Hindlimb muscle (tissue), 1 donor: ENCODE data around the gene IER3IP1. TPM values are rescaled to one million over a fixed set of nuclear protein-coding genes. Genes with fewer than 3 reads are reported as not detected.
"Not testable (repeated sequence)": the region's sequence is repeated elsewhere in the genome, so short reads cannot be mapped to it uniquely, and the experiment has no call there.

Experiments
- DNase-seq: peaks from one replicate; pipeline ENCODE4 v3.0.0-alpha.2; 2013
- polyA plus RNA-seq: library from polyadenylated mRNA; unstranded; fragments of 120-200 nt; gene quantifications from one replicate; pipeline ENCODE4 v1.2.1, GENCODE V29; 2013; ENCODE audit not compliant: insufficient read length

IER3IP1 gene
- polyA plus RNA-seq, 1 donor = 17.2 TPM

DNA sequence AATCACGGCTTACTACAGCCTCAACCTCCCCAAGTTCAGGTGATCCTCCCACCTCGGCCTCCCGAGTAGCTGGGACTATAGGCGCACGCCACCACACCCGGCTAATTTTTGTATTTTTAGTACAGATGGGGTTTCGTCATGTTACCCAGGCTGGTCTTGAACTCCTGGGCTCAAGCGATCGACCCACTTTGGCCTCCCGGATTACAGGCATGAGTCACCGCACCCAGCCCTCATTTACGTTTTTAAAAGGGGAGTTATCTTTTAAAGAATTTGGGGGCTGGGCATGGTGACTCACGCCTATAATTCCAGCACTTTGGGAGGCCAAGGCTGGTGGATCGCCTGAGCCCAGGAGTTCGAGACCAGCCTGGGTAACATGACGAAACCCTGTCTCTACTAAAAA lies 17.8 kb downstream of the IER3IP1 start:
- DNase-seq = not testable (repeated sequence)

GRCh38 chr18:47151439-47151838 lies 24.7 kb downstream of the IER3IP1 start:
- no peak for DNase-seq

DNA sequence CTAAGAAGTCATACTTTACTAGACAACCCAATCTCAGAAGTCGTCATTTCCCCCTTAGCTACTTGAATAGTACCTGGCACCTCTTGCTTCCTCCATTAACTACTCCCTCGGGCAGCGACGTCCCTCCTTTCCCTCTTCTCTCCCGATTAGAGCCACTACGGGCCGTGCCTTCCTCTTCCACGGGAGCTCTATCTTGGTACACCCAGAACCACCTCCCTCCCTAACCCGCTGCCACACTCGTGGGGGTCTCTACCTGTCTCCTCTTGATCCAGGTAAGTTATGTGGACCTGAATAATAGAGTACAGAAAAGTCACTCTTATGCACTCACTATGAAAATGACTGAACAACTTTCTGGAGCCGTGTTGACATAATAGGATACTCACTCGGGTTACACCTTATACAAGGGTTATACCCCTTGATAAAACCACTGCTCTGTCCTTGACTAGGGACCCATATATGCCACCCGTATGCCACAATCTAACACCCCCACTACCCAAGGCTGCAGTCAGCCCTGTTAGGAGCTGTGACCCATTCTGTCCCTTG lies 25.3 kb downstream of the IER3IP1 start:
- DNase-seq = no peak

DNA sequence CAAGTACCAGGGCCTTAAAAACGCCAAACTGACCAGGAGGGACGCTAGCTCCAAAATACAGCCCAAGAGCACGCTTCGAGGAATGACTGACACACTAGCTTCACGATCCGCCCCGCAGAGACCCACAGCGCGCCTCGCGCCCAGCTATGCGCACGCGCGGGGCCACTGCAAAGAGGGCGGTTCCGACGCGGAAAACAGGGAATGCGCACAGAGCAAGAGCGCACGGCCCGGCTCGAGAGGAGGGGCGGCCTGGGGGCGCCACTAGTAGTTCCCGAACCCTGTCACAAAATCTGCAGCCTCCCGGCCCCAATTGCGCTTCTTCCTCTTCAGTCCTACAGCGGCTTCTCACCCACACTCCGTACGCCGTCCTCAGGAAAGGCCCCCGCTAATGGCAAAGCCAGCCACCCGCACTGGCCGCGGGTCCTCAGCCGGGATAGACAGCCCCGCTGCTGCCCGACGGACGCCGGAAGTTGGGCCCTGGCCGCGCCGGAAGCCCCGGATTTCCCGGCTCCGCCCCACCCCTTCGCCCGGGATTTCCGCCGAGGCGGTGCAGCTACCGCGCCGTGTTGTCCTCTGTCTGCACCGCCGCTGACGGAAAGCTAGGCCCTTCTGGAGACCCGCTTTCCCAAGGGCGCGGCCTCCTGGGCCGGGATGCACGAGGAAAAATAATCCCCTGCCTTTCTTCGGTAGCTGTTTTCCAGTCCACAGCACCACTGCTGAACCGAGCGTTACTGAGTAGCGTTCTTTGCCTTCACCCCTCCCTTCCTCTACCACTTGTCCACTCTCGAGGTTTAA lies 25.9 kb downstream of the IER3IP1 start, which contains the start of gene HDHD2:
Gene HDHD2 (minus strand): TSS at position 472 of the 795 bp plus-strand sequence. CDS start 14,061 bp downstream, outside the sequence.
- DNase-seq = peak; percentile 91

- DNase-seq = peak; percentile 14
Observed at GRCh38 chr18:47149457-47150028, 26.6 kb downstream of the IER3IP1 start.

DNA sequence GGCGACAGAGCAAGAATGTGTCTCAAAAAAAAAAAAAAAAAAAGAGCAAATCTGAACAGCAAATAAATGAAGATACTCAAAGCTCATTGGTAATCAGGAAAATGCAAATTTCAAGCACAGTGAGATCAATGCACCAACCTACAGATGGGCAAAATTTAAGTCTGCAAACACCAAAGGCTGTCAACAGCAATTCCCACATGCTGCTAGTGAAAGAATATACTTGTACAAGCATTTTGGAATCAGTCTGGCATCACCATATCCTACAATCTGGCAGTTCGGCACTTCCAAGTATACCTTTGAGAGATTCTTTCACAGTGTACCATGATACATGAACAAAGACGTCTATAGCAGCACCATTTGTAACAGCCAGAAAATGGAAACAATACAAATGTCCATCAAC lies 30.0 kb downstream of the IER3IP1 start:
- no peak for DNase-seq

DNA sequence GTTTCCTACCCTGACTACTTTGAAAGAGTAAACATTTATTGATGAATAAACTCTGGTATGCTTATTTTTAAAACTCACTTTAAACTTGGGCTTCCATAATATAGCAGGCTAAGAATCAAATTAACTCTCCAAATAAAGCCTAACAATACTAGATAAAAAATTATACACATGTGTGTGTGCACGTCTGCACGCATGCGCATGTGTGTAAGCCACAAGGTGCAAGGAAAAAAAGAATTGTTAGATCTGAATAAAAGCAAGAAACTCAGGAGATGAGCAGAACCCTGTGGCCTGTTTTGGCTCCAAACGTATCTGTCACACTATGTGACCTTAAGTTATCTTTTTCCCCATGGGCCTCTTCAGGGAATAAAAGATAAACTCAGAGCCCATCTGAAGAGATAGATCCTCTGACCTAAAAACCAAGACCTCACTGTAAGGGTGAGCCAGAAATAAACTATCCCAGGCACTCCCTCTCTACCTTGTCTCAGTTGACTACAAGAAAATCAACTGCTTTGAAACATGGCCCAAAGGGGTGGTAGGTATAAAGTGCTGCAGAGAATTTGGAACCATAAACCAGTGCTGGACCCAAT lies 32.2 kb downstream of the IER3IP1 start:
- no peak for DNase-seq

DNA sequence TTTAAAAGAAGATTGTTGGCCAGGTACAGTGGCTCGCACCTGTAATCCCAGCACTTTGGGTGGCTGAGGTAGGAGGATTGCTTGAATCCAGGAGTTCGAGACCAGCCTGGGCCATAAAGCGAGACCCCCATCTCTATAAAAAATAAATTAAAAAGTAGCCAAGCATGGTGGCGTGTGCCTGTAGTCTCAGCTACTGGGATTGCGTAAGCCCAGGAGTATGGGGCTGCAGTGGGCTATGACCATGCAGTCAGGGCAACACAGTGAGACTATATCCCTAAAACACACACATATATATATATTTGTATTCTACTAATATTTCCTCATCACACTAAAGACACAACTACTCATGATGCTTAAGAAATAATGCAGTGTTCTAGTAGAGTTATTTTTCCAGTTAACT lies 33.0 kb downstream of the IER3IP1 start:
- DNase-seq = no peak

DNA sequence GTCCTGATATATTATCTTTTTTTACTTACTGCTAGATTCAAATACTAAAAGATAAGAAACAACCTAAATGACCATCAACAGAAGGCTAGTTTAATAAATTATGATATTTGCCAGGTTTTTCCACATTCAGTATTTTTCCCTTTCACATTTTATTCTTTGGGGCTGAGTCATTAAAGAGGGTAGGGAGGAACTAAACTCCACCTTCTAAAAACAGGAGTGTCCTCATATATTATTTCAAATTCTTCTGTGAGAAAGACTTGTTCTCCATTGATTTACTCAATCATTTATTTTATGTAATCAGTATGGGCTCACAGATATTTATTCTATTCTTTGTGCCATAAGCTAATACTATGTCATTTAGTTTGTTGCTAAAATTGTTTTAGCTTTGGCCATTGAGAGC lies 34.9 kb downstream of the IER3IP1 start:
- DNase-seq = no peak

DNA sequence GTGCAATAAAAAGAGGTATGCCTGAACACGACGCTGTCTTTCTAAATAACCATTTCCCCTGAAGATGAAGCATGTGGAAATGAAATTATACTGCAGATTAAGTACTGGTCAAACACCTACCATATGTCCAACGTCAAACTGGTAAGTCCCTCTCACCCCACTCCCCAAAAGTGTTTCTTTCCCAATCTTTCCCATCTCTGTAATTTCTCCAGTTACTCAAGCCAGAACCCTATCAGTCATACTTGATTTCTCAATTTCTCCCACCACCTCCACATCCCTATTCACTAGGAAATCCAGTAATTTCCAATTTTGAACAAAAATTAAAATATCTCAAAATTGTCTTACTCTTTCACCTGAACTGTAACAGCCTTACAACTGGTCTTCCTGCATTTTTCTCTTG lies 55.0 kb downstream of the IER3IP1 start:
- no peak for DNase-seq

DNA sequence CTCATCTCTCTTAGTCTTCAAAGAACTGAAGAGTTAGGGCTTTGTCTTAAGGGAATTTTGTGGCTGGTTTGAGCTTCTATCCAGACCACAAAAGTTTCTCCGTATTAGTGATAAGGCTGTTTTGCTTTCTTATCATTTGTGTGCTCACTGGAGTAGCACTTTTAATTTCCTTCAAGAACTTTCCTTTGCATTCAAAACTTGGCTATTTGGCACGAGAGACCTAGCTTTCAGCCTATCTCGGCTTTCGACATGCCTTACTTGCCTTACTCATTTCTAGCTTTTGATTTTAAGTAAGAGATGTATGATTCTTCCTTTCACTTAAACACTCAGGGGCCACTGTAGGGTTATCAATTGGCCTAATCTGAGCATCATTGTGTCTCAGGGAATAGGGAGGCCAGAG lies 55.7 kb downstream of the IER3IP1 start:
- no peak for DNase-seq

DNA sequence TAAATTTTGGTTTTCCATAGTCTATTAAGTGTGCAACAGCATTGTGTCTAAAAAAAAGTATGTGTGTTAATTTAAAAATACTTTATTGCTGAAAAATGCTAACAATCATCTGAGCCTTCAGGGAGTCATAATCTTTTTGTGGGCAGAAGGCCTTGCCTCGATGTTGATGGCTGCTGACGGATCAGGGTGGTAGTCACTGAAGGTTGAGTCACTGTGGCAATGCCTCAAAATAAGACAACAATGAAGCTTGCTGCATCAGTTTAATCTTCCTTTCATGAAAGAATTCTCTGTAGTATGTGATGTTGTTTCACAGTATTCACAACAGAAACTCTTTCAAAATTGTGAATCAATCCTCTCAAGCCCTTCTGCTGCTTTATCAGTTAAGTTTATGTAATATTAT lies 57.2 kb downstream of the IER3IP1 start:
- DNase-seq = no peak

DNA sequence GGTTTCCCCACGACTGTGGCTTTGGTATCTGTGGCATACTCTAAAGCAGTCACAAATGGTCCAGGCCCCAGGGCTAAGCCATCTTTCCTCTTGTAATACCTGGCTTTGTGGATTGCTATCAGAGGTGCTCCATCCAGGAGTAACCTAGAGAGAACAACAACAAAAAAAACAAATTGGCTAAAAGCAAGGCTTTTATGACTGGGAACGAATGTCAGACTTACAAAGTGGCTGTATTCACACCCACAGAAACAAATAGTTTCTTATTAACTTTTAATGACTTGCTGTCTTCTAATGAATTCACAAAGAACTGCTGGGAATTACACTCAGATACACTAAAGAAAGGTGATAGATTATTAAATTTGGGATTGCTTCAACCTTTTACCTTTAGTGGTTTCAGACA lies 61.0 kb downstream of the IER3IP1 start:
- no peak for DNase-seq

GRCh38 chr18:47113796-47114540 lies 62.2 kb downstream of the IER3IP1 start:
- no peak for DNase-seq

GRCh38 chr18:47110492-47111274 lies 65.5 kb downstream of the IER3IP1 start:
- DNase-seq = no peak

- no peak for DNase-seq
Observed at GRCh38 chr18:47109720-47110119, 66.4 kb downstream of the IER3IP1 start.

DNA sequence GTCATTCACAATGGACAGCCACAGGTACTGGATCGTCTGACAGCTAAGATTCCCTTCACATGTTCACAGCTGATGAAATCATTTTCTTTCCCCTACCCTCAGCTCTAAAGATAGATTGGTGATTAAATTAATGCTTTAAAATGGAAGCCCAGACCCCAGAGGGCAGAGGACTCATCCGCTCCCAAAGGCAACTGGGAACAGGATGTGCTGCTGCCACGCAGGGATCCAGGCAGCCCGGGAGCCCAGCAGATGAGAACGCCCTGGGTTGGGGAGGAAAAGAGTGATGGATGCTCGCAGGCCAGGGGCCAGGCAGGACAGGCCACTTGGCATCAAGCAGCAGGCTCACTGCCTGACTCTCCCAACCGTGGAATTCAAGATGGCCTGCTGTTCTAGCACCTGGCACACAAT lies 67.2 kb downstream of the IER3IP1 start:
- no peak for DNase-seq

GRCh38 chr18:47108373-47108772 lies 67.8 kb downstream of the IER3IP1 start:
- DNase-seq = no peak
